IMR-90 (cell line): ENCODE data around the gene TMEM135.

Experiments
- POLR2A ChIP-seq: IDR thresholded peaks from 2 replicates; pipeline ENCODE4 v1.6.1; 2012; ENCODE audit warnings: mild to moderate bottlenecking, low read depth, low read length
- RCOR1 ChIP-seq: IDR thresholded peaks from 2 replicates; pipeline ENCODE4 v1.6.1; 2012; ENCODE audit warnings: mild to moderate bottlenecking, low read length, improper control_type of control experiment; ENCODE audit not compliant: insufficient replicate concordance
- TF ChIP-seq, protein P1 (sequence below): conservative IDR thresholded peaks from 2 replicates; pipeline ENCODE4 v1.5.1; 2012; ENCODE audit warnings: mild to moderate bottlenecking, low read depth, low read length, improper control_type of control experiment
- TF ChIP-seq, protein P2 (sequence below): fragments of 150-350 bp; IDR thresholded peaks from 2 replicates; pipeline ENCODE4 v1.6.1; 2017; ENCODE audit warnings: mild to moderate bottlenecking, antibody characterized with exemption, low read length, low read depth

GRCh38 chr11:87128372-87128771 lies 90.6 kb downstream of the TMEM135 start:
- TF ChIP-seq POLR2A (no peak), RCOR1 (no peak)
- TF ChIP-seq, protein P1, sequence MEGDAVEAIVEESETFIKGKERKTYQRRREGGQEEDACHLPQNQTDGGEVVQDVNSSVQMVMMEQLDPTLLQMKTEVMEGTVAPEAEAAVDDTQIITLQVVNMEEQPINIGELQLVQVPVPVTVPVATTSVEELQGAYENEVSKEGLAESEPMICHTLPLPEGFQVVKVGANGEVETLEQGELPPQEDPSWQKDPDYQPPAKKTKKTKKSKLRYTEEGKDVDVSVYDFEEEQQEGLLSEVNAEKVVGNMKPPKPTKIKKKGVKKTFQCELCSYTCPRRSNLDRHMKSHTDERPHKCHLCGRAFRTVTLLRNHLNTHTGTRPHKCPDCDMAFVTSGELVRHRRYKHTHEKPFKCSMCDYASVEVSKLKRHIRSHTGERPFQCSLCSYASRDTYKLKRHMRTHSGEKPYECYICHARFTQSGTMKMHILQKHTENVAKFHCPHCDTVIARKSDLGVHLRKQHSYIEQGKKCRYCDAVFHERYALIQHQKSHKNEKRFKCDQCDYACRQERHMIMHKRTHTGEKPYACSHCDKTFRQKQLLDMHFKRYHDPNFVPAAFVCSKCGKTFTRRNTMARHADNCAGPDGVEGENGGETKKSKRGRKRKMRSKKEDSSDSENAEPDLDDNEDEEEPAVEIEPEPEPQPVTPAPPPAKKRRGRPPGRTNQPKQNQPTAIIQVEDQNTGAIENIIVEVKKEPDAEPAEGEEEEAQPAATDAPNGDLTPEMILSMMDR, result no peak
- TF ChIP-seq, protein P2, sequence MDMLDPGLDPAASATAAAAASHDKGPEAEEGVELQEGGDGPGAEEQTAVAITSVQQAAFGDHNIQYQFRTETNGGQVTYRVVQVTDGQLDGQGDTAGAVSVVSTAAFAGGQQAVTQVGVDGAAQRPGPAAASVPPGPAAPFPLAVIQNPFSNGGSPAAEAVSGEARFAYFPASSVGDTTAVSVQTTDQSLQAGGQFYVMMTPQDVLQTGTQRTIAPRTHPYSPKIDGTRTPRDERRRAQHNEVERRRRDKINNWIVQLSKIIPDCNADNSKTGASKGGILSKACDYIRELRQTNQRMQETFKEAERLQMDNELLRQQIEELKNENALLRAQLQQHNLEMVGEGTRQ, result no peak
